ENCODE results near the gene ITGB2. TPM values are rescaled to one million over a fixed set of nuclear protein-coding genes. Genes with fewer than 3 reads are reported as not detected.

Gene ITGB2
- total RNA-seq, 1 experiment from 2014 or later: 45.1 TPM

GRCh38 chr21:44901391-44902074 is 19.2 kb downstream of the ITGB2 start:
- intact Hi-C loops (cut with micrococcal nuclease): no loop called here
- Histone ChIP-seq H4K20me1 (ENCODE audit: low read length) (no peaks in the 10 kb centered on the region), H3K9me3 (ENCODE audit: low read length) (no peaks in the 10 kb centered on the region), H3K36me3 (ENCODE audit: low read depth, low read length) (peaks cover 14% of the 10 kb centered on the region), H2AFZ (ENCODE audit: low read length) (no peak overlapping the region), H3K9ac (ENCODE audit: low read length) (no peak overlapping the region), H3K79me2 (ENCODE audit: low read length) (no peaks in the 10 kb centered on the region), H3K4me1 (ENCODE audit: insufficient read depth, low read length) (no peaks in the 10 kb centered on the region), H3K9me2 (replicated peaks; ENCODE audit: low read length) (no peaks in the 10 kb centered on the region), H3K4me2 (ENCODE audit: low read length) (no peak overlapping the region), H3K27me3 (ENCODE audit: low read length) (no peaks in the 10 kb centered on the region), H3K27ac (ENCODE audit: low read length) (no peak overlapping the region), H3F3A (ENCODE audit: low read length, unreplicated experiment) (peaks cover 6% of the 10 kb centered on the region), H3K4me3 (ENCODE audit: low read length) (no peak overlapping the region)
- CTCF ChIA-PET: no interaction called here
- TF ChIP-seq EZH2phosphoT487 (IDR thresholded peaks at IDR 0.05; ENCODE audit: borderline replicate concordance, low read length) (no peak), EZH2 (IDR thresholded peaks at IDR 0.05; ENCODE audit: low read length, unreplicated experiment) (no peak)
- TF ChIP-seq, protein P1, sequence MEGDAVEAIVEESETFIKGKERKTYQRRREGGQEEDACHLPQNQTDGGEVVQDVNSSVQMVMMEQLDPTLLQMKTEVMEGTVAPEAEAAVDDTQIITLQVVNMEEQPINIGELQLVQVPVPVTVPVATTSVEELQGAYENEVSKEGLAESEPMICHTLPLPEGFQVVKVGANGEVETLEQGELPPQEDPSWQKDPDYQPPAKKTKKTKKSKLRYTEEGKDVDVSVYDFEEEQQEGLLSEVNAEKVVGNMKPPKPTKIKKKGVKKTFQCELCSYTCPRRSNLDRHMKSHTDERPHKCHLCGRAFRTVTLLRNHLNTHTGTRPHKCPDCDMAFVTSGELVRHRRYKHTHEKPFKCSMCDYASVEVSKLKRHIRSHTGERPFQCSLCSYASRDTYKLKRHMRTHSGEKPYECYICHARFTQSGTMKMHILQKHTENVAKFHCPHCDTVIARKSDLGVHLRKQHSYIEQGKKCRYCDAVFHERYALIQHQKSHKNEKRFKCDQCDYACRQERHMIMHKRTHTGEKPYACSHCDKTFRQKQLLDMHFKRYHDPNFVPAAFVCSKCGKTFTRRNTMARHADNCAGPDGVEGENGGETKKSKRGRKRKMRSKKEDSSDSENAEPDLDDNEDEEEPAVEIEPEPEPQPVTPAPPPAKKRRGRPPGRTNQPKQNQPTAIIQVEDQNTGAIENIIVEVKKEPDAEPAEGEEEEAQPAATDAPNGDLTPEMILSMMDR (conservative IDR thresholded peaks at IDR 0.05; ENCODE audit: low read depth, low read length): no peak
- ATAC-seq (no peak), DNase-seq (no peak)
- no TSS peak for BruUV-seq (replicated peaks)
- POLR2A ChIA-PET (ENCODE audit: unreplicated experiment): no interaction called here

- no peaks in the 10 kb centered on the region for H3K9me3 ChIP-seq (ENCODE audit: low read length)
- H3K36me3 ChIP-seq (ENCODE audit: low read depth, low read length): peaks cover 14% of the 10 kb centered on the region
- no peak overlapping the region for H3K4me3 ChIP-seq (ENCODE audit: low read length)
- no peak overlapping the region for H2AFZ ChIP-seq (ENCODE audit: low read length)
- H3K27ac ChIP-seq (ENCODE audit: low read length): no peak overlapping the region
- no peak overlapping the region for H3K9ac ChIP-seq (ENCODE audit: low read length)
- intact Hi-C loops (cut with micrococcal nuclease): no loop called here
- H3K27me3 ChIP-seq (ENCODE audit: low read length): no peaks in the 10 kb centered on the region
- H4K20me1 ChIP-seq (ENCODE audit: low read length): no peaks in the 10 kb centered on the region
- DNase-seq (no peak), ATAC-seq (no peak)
- no peak overlapping the region for H3K4me2 ChIP-seq (ENCODE audit: low read length)
- BruUV-seq (replicated peaks): no TSS peak
- H3K9me2 ChIP-seq (replicated peaks; ENCODE audit: low read length): no peaks in the 10 kb centered on the region
- ChIA-PET CTCF (interaction anchor here (0.6 kb wide), 1 partner anchor 44 kb away, joined by 4 read pairs; no protein-coding TSS in a partner anchor), POLR2A (ENCODE audit: unreplicated experiment) (no interaction called here)
- TF ChIP-seq EZH2phosphoT487 (IDR thresholded peaks at IDR 0.05; ENCODE audit: borderline replicate concordance, low read length) (no peak), EZH2 (IDR thresholded peaks at IDR 0.05; ENCODE audit: low read length, unreplicated experiment) (no peak)
- TF ChIP-seq, protein P1 (conservative IDR thresholded peaks at IDR 0.05; ENCODE audit: low read depth, low read length): no peak
- no peaks in the 10 kb centered on the region for H3K4me1 ChIP-seq (ENCODE audit: insufficient read depth, low read length)
- H3K79me2 ChIP-seq (ENCODE audit: low read length): no peaks in the 10 kb centered on the region
- H3F3A ChIP-seq (ENCODE audit: low read length, unreplicated experiment): peaks cover 6% of the 10 kb centered on the region
Observed at GRCh38 chr21:44900559-44901251, 20.0 kb downstream of the ITGB2 start.
